Astrocyte of the cerebellum (primary cell): ENCODE measurements around the gene GTPBP3.

ENCODE experiments used
- DNase-seq: peaks from one replicate; pipeline ENCODE4 v3.0.0-alpha.2; 2011; ENCODE audit warnings: low read depth
- H3K4me3 ChIP-seq: 2 replicates; pipeline ENCODE4 v1.5.1; 2011; ENCODE audit warnings: mild to moderate bottlenecking, low read depth, low read length, moderate library complexity
- CTCF ChIP-seq: IDR thresholded peaks from 2 replicates; pipeline ENCODE4 v1.5.1; 2012; ENCODE audit warnings: low read length, low read depth, moderate library complexity, mild to moderate bottlenecking; ENCODE audit errors: missing control alignments
- in situ Hi-C: cut with HindIII; loops from 2 replicates; pipeline ENCODE4 v1.10.0; 2017; ENCODE audit warnings: low sequenced_read_pairs

The GTPBP3 gene

GRCh38 chr19:17309198-17309964 is 28.0 kb upstream of the GTPBP3 start, which contains the start of gene DDA1:
DDA1 (plus strand) TSS chr19:17309563; CDS start chr19:17309655, 92 bp downstream.
- DNase-seq = peak; percentile 100
- TF ChIP-seq CTCF = no peak
- in situ Hi-C loops = loop anchor here (25.0 kb wide), 1 partner anchor 147 kb away; no protein-coding TSS in a partner anchor

GRCh38 chr19:17309965-17310461 is 27.3 kb upstream of the GTPBP3 start:
- no peak for DNase-seq
- H3K4me3 ChIP-seq = peak overlapping the region; percentile 99
- in situ Hi-C loops = loop anchor here (25.0 kb wide), 1 partner anchor 148 kb away; no protein-coding TSS in a partner anchor
- no peak for TF ChIP-seq CTCF

More at GRCh38 chr19:17309198-17309964, 28.0 kb upstream of the GTPBP3 start, which contains the start of gene DDA1:
- peak within 1 kb of the TSS; percentile 99 for H3K4me3 ChIP-seq

- no peak for TF ChIP-seq CTCF
- in situ Hi-C loops = loop anchor here (25.0 kb wide), 1 partner anchor 149 kb away; no protein-coding TSS in a partner anchor
- H3K4me3 ChIP-seq = no peak overlapping the region
- no peak for DNase-seq
Observed at GRCh38 chr19:17311455-17312188, 25.7 kb upstream of the GTPBP3 start.

GRCh38 chr19:17312189-17313113 is 24.9 kb upstream of the GTPBP3 start:
- no peak for TF ChIP-seq CTCF
- no peak for DNase-seq
- H3K4me3 ChIP-seq = no peak overlapping the region
- in situ Hi-C loops = loop anchor here (25.0 kb wide), 1 partner anchor 150 kb away; no protein-coding TSS in a partner anchor

GRCh38 chr19:17314007-17314593 is 23.3 kb upstream of the GTPBP3 start:
- in situ Hi-C loops = loop anchor here (25.0 kb wide), 1 partner anchor 152 kb away; no protein-coding TSS in a partner anchor
- DNase-seq = no peak
- no peak for TF ChIP-seq CTCF

More at GRCh38 chr19:17314007-17314593, 23.3 kb upstream of the GTPBP3 start:
- no peak overlapping the region for H3K4me3 ChIP-seq
